GM10266 (cell line): Measurements from ENCODE around the gene THAP2.

ENCODE experiments used
- DNase-seq: peaks from one replicate; pipeline ENCODE4 v3.0.0; 2012; ENCODE audit errors: extremely low spot score
- TF ChIP-seq, protein P1 (sequence below): IDR thresholded peaks from 2 replicates; pipeline ENCODE4 v1.5.1; 2012; ENCODE audit warnings: mild to moderate bottlenecking, low read depth; ENCODE audit not compliant: control insufficient read depth, insufficient read depth; ENCODE audit errors: missing control alignments

The THAP2 gene

DNA sequence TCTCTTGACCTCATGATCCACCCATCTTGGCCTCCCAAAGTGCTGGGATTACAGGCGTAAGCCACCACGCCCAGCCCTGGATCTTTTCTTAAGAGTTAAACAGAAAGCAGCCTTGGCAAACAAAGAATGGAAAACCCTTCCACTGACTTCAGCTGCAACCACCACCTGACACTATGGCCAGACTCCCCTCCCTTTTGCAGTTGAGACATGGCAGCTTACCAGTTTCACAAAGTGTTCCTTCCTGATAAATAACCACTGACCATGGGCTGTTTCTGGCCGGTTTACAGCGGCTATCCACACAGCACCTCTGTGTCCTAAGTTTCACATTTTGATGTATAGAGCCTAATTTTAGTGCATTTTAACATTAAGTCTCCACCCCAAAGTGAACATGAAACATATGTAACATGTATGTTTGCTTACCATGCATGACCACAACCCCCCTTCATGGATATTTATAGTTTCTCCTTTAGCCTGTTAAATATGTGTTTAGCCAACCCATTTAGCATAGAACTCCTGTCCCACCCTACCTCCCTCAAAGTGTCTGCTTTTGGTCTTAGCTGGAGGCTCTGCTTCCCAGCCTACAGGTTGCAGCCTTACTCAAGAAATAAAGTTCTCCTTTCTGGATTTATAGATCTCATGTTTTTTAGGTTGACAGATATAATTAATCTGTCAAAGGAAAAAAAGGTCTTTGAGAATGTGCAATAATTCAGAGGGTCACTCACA is 57.8 kb downstream of the THAP2 start:
- TF ChIP-seq, protein P1, sequence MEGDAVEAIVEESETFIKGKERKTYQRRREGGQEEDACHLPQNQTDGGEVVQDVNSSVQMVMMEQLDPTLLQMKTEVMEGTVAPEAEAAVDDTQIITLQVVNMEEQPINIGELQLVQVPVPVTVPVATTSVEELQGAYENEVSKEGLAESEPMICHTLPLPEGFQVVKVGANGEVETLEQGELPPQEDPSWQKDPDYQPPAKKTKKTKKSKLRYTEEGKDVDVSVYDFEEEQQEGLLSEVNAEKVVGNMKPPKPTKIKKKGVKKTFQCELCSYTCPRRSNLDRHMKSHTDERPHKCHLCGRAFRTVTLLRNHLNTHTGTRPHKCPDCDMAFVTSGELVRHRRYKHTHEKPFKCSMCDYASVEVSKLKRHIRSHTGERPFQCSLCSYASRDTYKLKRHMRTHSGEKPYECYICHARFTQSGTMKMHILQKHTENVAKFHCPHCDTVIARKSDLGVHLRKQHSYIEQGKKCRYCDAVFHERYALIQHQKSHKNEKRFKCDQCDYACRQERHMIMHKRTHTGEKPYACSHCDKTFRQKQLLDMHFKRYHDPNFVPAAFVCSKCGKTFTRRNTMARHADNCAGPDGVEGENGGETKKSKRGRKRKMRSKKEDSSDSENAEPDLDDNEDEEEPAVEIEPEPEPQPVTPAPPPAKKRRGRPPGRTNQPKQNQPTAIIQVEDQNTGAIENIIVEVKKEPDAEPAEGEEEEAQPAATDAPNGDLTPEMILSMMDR = no peak

DNA sequence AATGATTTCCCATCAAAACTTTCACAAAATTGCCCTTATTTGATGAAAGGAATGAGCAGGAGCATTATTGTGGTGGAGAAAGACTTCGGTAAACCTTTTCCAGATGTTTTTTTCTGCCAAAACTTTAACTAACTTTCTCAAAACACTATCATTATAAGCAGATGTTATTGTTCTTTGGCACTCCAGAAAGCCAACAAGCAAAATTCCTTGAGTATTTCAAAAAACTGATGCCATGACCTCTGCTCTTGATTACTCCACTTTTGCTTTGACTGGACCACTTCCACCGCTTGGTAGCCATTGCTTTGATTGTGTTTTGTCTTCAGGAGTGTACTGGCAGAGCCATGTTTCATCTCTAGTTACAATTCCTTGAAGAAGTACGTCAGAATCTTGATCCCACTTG is 60.9 kb downstream of the THAP2 start:
- DNase-seq = no peak
- TF ChIP-seq, protein P1 = no peak

More for the DNA sequence above, 57.8 kb downstream of the THAP2 start:
- no peak for DNase-seq

DNA sequence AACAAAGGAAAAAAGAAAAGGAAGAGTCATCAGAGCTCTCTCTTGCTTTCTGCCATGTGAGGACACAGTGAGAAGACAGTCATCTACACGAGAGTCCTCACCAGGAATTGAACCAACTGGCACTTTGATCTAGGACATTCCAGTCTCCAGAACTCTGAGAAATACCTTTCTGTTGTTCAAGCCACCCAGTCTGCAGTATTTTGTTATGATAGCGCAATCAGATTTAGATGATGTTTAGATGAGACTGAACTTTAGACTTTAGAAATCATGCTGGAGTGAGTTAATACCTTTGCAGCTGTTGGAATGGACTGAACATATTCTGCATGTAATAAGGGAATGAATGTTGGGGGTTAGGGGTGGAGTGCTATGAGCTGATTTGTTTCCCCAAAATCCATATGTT is 62.4 kb downstream of the THAP2 start:
- no peak for DNase-seq
- TF ChIP-seq, protein P1 = no peak

DNA sequence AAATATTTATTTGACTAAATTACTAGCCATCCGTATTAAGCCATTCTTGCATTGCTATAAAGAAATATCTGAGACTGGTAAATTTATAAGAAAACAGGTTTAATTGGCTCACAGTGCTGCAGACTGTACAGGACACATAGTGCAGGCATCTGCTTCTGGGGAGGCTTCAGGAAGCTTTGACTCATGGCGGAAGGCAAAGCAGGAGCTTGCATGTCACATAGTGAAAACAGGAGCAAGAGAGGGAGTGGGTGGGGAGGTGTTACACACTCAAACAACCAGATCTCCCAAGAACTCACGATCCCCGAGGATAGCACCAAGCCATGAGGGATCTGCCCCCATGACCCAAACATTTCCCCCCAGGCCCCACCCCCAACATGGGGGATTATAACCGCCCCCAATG is 63.9 kb downstream of the THAP2 start:
- TF ChIP-seq, protein P1 = no peak
- DNase-seq = no peak
